H9 (cell line): ENCODE results near the gene TPD52L1. TPM values are rescaled to one million over a fixed set of nuclear protein-coding genes. Genes with fewer than 3 reads are reported as not detected.

Source experiments
- DNase-seq: peaks from one replicate; pipeline ENCODE4 v3.0.0-alpha.2; 2017
- H2AFZ ChIP-seq: one replicate; pipeline ENCODE4 v1.6.1; 2013; ENCODE audit warnings: mild to moderate bottlenecking, low read length, control low read depth, moderate library complexity
- H2AK5ac ChIP-seq: 2 replicates; pipeline ENCODE4 v1.6.1; 2013; ENCODE audit warnings: low read length, control low read depth, mixed read lengths; ENCODE audit not compliant: insufficient read length
- H2BK120ac ChIP-seq: one replicate; pipeline ENCODE4 v1.6.1; 2013; ENCODE audit warnings: low read depth, mild to moderate bottlenecking, low read length, control low read depth, inconsistent platforms; ENCODE audit not compliant: poor library complexity, severe bottlenecking
- H2BK12ac ChIP-seq: 2 replicates; pipeline ENCODE4 v1.6.1; 2013; ENCODE audit warnings: low read length, control low read depth, mixed read lengths, low read depth; ENCODE audit not compliant: insufficient read length
- H2BK15ac ChIP-seq: 2 replicates; pipeline ENCODE4 v1.6.1; 2013; ENCODE audit warnings: low read depth, low read length, control low read depth
- H2BK20ac ChIP-seq: one replicate; pipeline ENCODE4 v1.6.1; 2013; ENCODE audit warnings: low read depth, mild to moderate bottlenecking, low read length, control low read depth, inconsistent platforms; ENCODE audit not compliant: poor library complexity, severe bottlenecking
- H2BK5ac ChIP-seq: 2 replicates; pipeline ENCODE4 v1.6.1; 2013; ENCODE audit warnings: low read length, control low read depth, mixed read lengths; ENCODE audit not compliant: insufficient read length
- H3K14ac ChIP-seq: 2 replicates; pipeline ENCODE4 v1.6.1; 2013; ENCODE audit warnings: low read length, control low read depth; ENCODE audit not compliant: insufficient read depth
- H3K18ac ChIP-seq: 2 replicates; pipeline ENCODE4 v1.6.1; 2013; ENCODE audit warnings: low read depth, mild to moderate bottlenecking, mixed read lengths, low read length, control low read depth; ENCODE audit not compliant: insufficient read length
- H3K23ac ChIP-seq: 2 replicates; pipeline ENCODE4 v1.6.1; 2013; ENCODE audit warnings: low read length, control low read depth, mixed read lengths, low read depth; ENCODE audit not compliant: insufficient read length
- H3K23me2 ChIP-seq: 2 replicates; pipeline ENCODE4 v1.6.1; 2013; ENCODE audit warnings: low read depth, mild to moderate bottlenecking, mixed read lengths, low read length, control low read depth; ENCODE audit not compliant: insufficient read length, poor library complexity, severe bottlenecking
- H3K27ac ChIP-seq: 2 replicates; pipeline ENCODE4 v1.5.1; 2013; ENCODE audit warnings: low read length, control low read depth, mixed read lengths, low read depth; ENCODE audit not compliant: insufficient read length
- H3K27me3 ChIP-seq: 2 replicates; pipeline ENCODE4 v1.6.1; 2013; ENCODE audit warnings: low read length, control low read depth, inconsistent platforms; ENCODE audit not compliant: insufficient read depth
- H3K4ac ChIP-seq: 2 replicates; pipeline ENCODE4 v1.6.1; 2013; ENCODE audit warnings: low read depth, mild to moderate bottlenecking, control low read depth, inconsistent platforms, low read length, moderate library complexity
- H3K4me1 ChIP-seq: 2 replicates; pipeline ENCODE4 v1.6.1; 2013; ENCODE audit warnings: low read length, control low read depth, inconsistent platforms; ENCODE audit not compliant: insufficient read depth
- H3K4me2 ChIP-seq: 2 replicates; pipeline ENCODE4 v1.6.1; 2013; ENCODE audit warnings: low read length, control low read depth, mixed read lengths; ENCODE audit not compliant: insufficient read length, insufficient read depth
- H3K56ac ChIP-seq: 2 replicates; pipeline ENCODE4 v1.6.1; 2013; ENCODE audit warnings: low read depth, mild to moderate bottlenecking, mixed read lengths, low read length, control low read depth; ENCODE audit not compliant: insufficient read length
- H3K79me1 ChIP-seq: 2 replicates; pipeline ENCODE4 v1.6.1; 2013; ENCODE audit warnings: low read depth, mild to moderate bottlenecking, moderate library complexity, low read length, control low read depth, inconsistent platforms; ENCODE audit not compliant: insufficient read depth, poor library complexity, severe bottlenecking
- H3K79me2 ChIP-seq: 2 replicates; pipeline ENCODE4 v1.6.1; 2013; ENCODE audit warnings: low read length, control low read depth, inconsistent platforms; ENCODE audit not compliant: insufficient read depth
- H3K9ac ChIP-seq: 2 replicates; pipeline ENCODE4 v1.6.1; 2013; ENCODE audit warnings: low read length, control low read depth, mixed read lengths; ENCODE audit not compliant: insufficient read length; ENCODE audit errors: extremely low read depth
- H3K9me3 ChIP-seq: one replicate; pipeline ENCODE4 v1.6.1; 2013; ENCODE audit warnings: low read depth, low read length, inconsistent platforms; ENCODE audit not compliant: control insufficient read depth
- H3T11ph ChIP-seq: one replicate; pipeline ENCODE4 v1.6.1; 2013; ENCODE audit warnings: mild to moderate bottlenecking, low read length, control low read depth, inconsistent platforms
- H4K20me1 ChIP-seq: one replicate; pipeline ENCODE4 v1.6.1; 2013; ENCODE audit not compliant: control insufficient read depth, insufficient read length, insufficient read depth
- H4K5ac ChIP-seq: 2 replicates; pipeline ENCODE4 v1.6.1; 2013; ENCODE audit warnings: low read depth, mild to moderate bottlenecking, mixed read lengths, low read length, control low read depth; ENCODE audit not compliant: insufficient read length
- H4K8ac ChIP-seq: replicated peaks from 2 replicates; pipeline ENCODE4 v1.6.1; 2013; ENCODE audit warnings: low read length, control low read depth, mixed read lengths, low read depth; ENCODE audit not compliant: insufficient read length
- H4K91ac ChIP-seq: 2 replicates; pipeline ENCODE4 v1.6.1; 2013; ENCODE audit warnings: low read depth, mild to moderate bottlenecking, moderate library complexity, mixed read lengths, low read length, control low read depth; ENCODE audit not compliant: insufficient read length
- H3K27ac Mint-ChIP-seq, 3 experiments: 2 replicates in 2 of 3; 3 replicates in 1 of 3; pipeline ENCODE4 v1.8.0; 2020 to 2021; ENCODE audit warnings: mixed read lengths in 3 of 3, mild to moderate bottlenecking in 1 of 3, moderate library complexity in 1 of 3
- H3K27me3 Mint-ChIP-seq: 2 replicates; pipeline ENCODE4 v1.8.0; 2021; ENCODE audit warnings: low read depth, mild to moderate bottlenecking, moderate library complexity, mixed read lengths
- H3K36me3 Mint-ChIP-seq, 3 experiments: 2 replicates in 2 of 3; 3 replicates in 1 of 3; pipeline ENCODE4 v1.8.0; 2020 to 2021; ENCODE audit warnings: low read depth in 3 of 3, mixed read lengths in 3 of 3; ENCODE audit not compliant: insufficient read depth in 1 of 3
- H3K4me1 Mint-ChIP-seq, 2 experiments: 2 replicates each; pipeline ENCODE4 v1.8.0; 2020; ENCODE audit warnings: mixed read lengths in 2 of 2
- H3K4me3 Mint-ChIP-seq, 2 experiments: 2 replicates in 1 of 2; 3 replicates in 1 of 2; pipeline ENCODE4 v1.8.0; 2020 to 2021; ENCODE audit warnings: mild to moderate bottlenecking in 2 of 2, mixed read lengths in 2 of 2, moderate library complexity in 1 of 2
- H3K9me3 Mint-ChIP-seq, 2 experiments: 2 replicates in 1 of 2; 3 replicates in 1 of 2; pipeline ENCODE4 v1.8.0; 2020; ENCODE audit warnings: mild to moderate bottlenecking in 2 of 2, mixed read lengths in 2 of 2, moderate library complexity in 1 of 2
- CTCF ChIP-seq: fragments of 200-600 bp; sonication (generic); conservative IDR thresholded peaks from 3 replicates; pipeline ENCODE4 v1.8.0; 2021; ENCODE audit warnings: antibody characterized with exemption, mild to moderate bottlenecking
- WGBS: extraction: QIAGEN DNeasy Blood & Tissue Kit; methylation state at CpG from one replicate; pipeline ENCODE4 v1.1.7; 2013; ENCODE audit warnings: missing lambda C conversion rate, low lambda C conversion rate, mixed read lengths; ENCODE audit not compliant: insufficient read length; ENCODE audit errors: extremely low coverage; 5-methylcytosine and 5-hydroxymethylcytosine counted together
- total RNA-seq: library from RNA; stranded (reverse); gene quantifications from 2 replicates; pipeline ENCODE4 v1.2.1, GENCODE V29; 2021

The TPD52L1 gene
- total RNA-seq, 1 experiment from 2014 or later: 6.6 TPM

- Mint-ChIP-seq H3K9me3 (no peaks in the 10 kb centered on the region), H3K27me3 (peaks cover 1% of the 10 kb centered on the region; the same call in 1 of the 2 replicates)
- H3K9ac ChIP-seq: no peak overlapping the region
Observed at GRCh38 chr6:125299257-125299656, 145.7 kb downstream of the TPD52L1 start.

More at GRCh38 chr6:125299257-125299656, 145.7 kb downstream of the TPD52L1 start:
- no peaks in the 10 kb centered on the region for H3K79me1 ChIP-seq
- WGBS: no CpG with 5 or more reads among the region's 3 CpGs
- no peak for TF ChIP-seq CTCF
- H3K79me2 ChIP-seq: no peaks in the 10 kb centered on the region
- H2AFZ ChIP-seq: no peak overlapping the region
- H2BK5ac ChIP-seq: no peak overlapping the region
- Mint-ChIP-seq H3K36me3 (peaks cover 29 to 52% (median 50%) of the 10 kb centered on the region in 3 experiments; a peak in 6 of 7 replicates), H3K27ac (no peak overlapping the region), H3K4me3 (no peak overlapping the region), H3K4me1 (peaks cover 16% of the 10 kb centered on the region in 2 experiments)
- DNase-seq: no peak
- H3T11ph ChIP-seq: no peak overlapping the region
- H2AK5ac ChIP-seq: no peak overlapping the region
- H3K27ac ChIP-seq: no peak overlapping the region
- H3K56ac ChIP-seq: no peak overlapping the region
- 0 out of 2 replicates have a peak, but pooled peaks cover 2% of the 10 kb centered on the region for H3K4me1 ChIP-seq
- peaks cover 11% of the 10 kb centered on the region for H3K23me2 ChIP-seq
- no peak overlapping the region for H2BK12ac ChIP-seq
- H3K4ac ChIP-seq: no peak overlapping the region
- H2BK15ac ChIP-seq: no peak overlapping the region
- no peak overlapping the region for H3K4me2 ChIP-seq
- no peak overlapping the region for H3K18ac ChIP-seq
- H2BK20ac ChIP-seq: no peak overlapping the region
- no peaks in the 10 kb centered on the region for H3K27me3 ChIP-seq
- no peak overlapping the region for H4K5ac ChIP-seq
- no peak overlapping the region for H3K14ac ChIP-seq
- H3K23ac ChIP-seq: no peak overlapping the region
- no peak overlapping the region for H4K8ac ChIP-seq
- no peak overlapping the region for H2BK120ac ChIP-seq
- H4K20me1 ChIP-seq: no peaks in the 10 kb centered on the region
- no peak overlapping the region for H4K91ac ChIP-seq
- no peaks in the 10 kb centered on the region for H3K9me3 ChIP-seq
